GM18505 (cell line): Measurements from ENCODE around the gene MIER2.

Experiments
- ATAC-seq: cut with Tn5 transposase; IDR thresholded peaks from one replicate; pipeline ENCODE4 v1.9.1; 2021; ENCODE audit not compliant: unreplicated experiment
- POLR2A ChIP-seq: IDR thresholded peaks from 4 replicates; pipeline ENCODE4 v1.6.1; 2011; ENCODE audit warnings: borderline replicate concordance; ENCODE audit not compliant: insufficient read depth, insufficient read length; ENCODE audit errors: extremely low read depth

MIER2 gene

GRCh38 chr19:341386-342127 is 3.0 kb downstream of the MIER2 start:
- no peak for ATAC-seq
- TF ChIP-seq POLR2A, result no peak

- no peak for TF ChIP-seq POLR2A
- ATAC-seq, result no peak
Measured at GRCh38 chr19:340620-341385, 3.8 kb downstream of the MIER2 start.

- ATAC-seq, result no peak
- no peak for TF ChIP-seq POLR2A
Measured at GRCh38 chr19:339262-339887, 5.2 kb downstream of the MIER2 start.

- ATAC-seq, result no peak
- TF ChIP-seq POLR2A, result no peak
Measured at GRCh38 chr19:338421-338820, 6.2 kb downstream of the MIER2 start.

GRCh38 chr19:336067-336614 is 8.5 kb downstream of the MIER2 start:
- no peak for TF ChIP-seq POLR2A
- ATAC-seq, result no peak

- TF ChIP-seq POLR2A, result no peak
- ATAC-seq, result no peak
Measured at GRCh38 chr19:335486-336066, 9.0 kb downstream of the MIER2 start.

- no peak for TF ChIP-seq POLR2A
Measured at GRCh38 chr19:335072-335471, 9.5 kb downstream of the MIER2 start.

GRCh38 chr19:334296-335071 is 10.1 kb downstream of the MIER2 start:
- ATAC-seq, result no peak
- no peak for TF ChIP-seq POLR2A

More at GRCh38 chr19:335072-335471, 9.5 kb downstream of the MIER2 start:
- ATAC-seq, result no peak

- ATAC-seq, result no peak
Measured at GRCh38 chr19:330503-330902, 14.1 kb downstream of the MIER2 start.

GRCh38 chr19:329876-330275 is 14.7 kb downstream of the MIER2 start:
- no peak for ATAC-seq
- TF ChIP-seq POLR2A, result no peak

More at GRCh38 chr19:330503-330902, 14.1 kb downstream of the MIER2 start:
- no peak for TF ChIP-seq POLR2A

GRCh38 chr19:328025-328505 is 16.5 kb downstream of the MIER2 start:
- no peak for ATAC-seq
- no peak for TF ChIP-seq POLR2A

GRCh38 chr19:327291-328024 is 17.1 kb downstream of the MIER2 start:
- ATAC-seq, result no peak
- TF ChIP-seq POLR2A, result no peak
